Glomerular visceral epithelial cell (primary cell): ENCODE data around the gene ETFA.
"Not testable (repeated sequence)": the region's sequence is repeated elsewhere in the genome, so short reads cannot be mapped to it uniquely, and the experiment has no call there.

Experiments
- DNase-seq: peaks from one replicate; pipeline ENCODE4 v3.0.0-alpha.2; 2016; ENCODE audit errors: extremely low spot score

ETFA gene

DNA sequence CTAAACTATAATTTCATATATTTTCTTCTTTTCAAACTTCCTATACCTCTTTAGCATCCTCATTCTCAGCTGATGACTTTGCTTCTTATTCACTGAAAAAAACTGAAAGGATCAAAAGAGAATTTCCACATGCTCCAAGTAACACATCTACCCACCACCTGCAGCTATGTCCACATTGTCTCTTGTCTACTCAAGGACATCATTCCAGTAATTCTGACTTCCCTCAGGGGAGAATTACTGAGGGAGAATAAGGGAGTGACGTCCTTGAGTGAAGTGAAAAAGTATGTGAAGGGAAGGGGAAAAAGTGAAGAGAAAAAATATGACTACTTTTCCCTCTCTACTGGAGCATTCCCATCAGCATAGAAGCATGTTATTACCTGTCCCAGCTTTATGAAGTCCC, 32.6 kb downstream of the ETFA start:
- no peak for DNase-seq

DNA sequence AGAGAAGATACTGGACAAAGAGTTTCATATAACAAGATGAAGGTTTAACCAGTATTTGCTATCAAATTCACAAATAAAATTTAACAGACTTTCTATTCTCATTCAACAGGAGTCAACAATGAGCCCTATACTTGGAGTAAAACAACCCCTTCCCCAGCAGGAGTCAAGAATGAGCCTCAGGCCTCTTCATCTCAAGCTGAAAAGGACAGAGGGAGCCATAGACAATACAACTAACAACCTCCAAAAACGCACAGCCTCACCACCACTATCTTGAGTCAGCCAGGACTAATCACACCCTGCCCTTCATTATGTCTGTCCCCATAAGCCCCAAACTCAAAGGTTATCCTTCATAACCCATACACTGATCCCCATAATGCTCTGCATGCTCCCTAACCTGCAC, 36.4 kb downstream of the ETFA start:
- no peak for DNase-seq

GRCh38 chr15:76274226-76274625, 37.0 kb downstream of the ETFA start:
- no peak for DNase-seq

DNA sequence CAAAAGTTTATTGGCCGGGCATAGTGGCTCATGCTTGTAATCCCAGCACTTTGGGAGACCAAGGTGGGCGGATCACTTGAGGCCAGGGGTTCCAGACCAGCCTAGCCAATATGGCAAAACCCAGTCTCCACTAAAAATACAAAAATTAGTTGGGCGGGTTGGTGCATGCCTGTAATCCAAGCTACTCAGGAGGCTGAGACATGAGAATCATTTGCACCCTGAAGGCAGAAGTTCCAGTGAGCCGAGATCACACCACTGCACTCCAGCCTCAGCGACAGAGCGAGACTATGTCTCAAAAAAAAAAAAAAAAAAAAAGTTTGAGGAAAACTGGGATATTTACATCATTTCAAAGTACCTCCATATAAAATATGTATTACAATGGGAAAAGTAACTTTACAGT, 40.4 kb downstream of the ETFA start:
- DNase-seq: no peak

DNA sequence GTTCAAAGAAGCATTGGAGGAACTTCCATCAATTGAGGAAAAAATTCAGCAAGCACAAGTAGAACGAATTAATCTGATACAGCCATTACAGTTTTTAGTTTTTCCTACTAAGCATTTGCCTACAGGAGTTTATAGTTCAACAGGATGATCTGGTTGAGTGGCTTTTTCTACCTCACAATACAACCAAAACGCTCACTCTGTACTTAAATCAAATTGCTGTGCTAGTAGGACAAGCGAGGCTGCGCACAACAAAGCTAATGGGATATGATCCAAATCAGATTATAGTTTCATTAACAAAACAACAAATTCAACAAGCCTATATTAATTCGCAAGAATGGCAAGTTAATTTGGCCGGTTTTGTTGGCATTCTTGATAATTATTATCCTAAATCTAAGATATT, 44.2 kb downstream of the ETFA start:
- DNase-seq: no peak

DNA sequence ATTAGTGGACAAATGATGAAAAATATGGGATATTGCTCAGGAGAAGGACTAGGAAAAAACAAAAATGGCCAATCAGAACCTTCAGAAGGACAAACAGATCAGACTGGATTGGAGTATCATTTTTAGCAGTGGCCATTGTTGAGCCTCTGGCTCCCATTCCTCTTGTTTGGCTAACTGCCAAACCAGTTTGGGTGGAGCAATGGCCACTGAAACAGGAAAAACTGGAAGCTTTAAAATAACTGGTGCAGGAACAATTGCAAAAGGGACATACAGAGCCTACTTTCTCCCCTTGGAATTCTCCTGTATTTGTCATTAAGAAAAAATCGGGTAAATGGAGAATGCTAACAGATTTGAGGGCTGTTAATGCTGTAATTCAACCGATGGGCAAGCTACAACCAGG, 45.5 kb downstream of the ETFA start:
- not testable (repeated sequence) for DNase-seq

DNA sequence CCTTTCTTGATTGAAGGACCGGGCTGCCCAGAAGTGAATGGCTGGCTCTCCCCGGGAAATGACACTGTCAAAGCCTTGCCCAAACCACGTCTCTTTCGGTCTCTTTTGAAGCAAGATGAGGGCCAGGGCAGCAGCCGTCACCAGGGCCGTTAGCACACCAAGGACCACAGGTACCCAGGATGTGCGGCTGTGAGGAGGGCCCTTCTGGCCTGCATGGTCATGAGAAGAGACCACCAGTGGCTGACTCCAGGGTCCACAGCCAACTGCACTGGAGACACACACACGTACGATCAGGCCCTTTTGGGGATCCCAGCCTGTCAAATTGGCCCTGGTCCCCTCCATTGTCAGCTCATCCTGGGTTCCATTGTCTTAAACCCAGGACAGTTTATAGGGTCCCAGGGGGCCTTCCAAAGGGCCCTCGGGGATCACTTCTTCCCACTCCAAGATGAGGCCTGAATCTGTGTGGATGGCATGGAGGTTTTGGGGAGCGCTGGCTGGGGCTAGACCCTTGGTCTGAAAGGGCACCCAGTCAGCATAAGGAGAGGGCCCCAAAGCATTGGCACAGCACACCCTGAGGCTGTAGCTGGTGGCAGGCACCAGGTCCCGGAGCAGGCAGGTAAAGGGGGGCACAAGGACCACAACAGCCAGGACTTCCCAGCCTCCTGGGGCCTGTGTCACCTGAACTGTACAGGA, 50.9 kb downstream of the ETFA start:
- DNase-seq: no peak

- DNase-seq: no peak
These were observed 51.9 kb downstream of the ETFA start for GRCh38 chr15:76259392-76259791.

DNA sequence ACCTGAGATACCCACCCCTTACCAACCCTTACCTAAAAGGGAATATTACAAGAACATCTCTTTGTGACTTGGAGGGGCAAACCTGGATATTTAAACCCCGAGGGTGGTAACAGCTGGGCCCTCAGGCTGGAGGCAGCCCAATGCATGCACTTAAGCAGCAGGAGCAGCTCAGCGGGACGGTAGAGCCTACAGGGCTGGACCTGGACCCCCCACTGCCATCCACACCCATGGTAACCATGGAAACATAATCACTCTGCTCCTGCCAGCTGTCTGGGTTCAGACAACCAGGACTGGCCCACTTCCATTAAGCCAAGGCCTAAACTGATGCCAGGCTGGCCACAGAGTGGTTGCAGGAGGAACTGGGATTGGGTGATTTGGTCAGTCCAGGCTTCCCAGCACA, 52.8 kb downstream of the ETFA start:
- DNase-seq: no peak

- DNase-seq: no peak
These were observed 57.4 kb downstream of the ETFA start for GRCh38 chr15:76253691-76254473.

DNA sequence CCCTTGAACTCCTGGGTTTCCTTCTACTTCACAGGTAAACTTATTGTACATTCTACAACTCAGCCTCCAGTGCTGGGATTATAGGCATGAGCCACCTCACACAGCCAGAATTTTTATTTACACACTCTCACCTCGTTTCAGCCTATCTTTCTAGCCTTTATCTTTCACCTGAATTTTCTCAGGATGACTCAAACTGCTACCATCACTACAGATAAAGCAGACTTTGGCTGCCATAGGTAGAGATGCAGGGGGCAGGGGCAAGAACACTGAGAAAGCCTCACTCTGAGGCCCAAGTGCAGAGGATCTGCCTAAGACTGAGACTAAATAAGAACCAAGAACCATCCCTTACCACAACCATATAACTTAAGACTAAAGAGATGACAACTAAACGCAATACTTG, 59.0 kb downstream of the ETFA start:
- DNase-seq: no peak

GRCh38 chr15:76251717-76252116, 59.6 kb downstream of the ETFA start:
- no peak for DNase-seq

DNA sequence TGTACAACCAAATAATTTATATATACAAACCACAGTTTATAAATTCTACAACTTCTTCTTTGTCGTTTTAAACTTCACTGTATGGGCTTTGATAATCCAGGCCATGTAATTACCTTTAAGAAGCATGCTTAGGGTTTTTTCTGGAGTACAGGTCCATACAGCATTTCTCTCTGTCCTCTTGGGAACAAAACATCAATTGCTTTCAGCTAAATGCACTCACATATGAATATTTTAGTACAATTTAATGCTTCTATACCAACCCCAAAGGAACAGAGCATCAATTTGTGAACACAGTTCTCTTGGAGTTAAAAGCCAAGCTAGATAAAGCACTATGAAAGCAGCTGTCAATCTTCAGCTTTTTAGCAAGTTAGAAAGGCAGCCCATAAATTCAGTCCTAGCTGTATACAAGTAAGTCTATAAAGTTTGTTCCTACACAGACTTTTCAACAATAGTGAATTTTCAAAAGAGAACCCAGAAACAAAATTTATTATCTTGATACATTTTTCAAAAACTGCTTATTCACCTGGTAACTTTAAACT, 66.1 kb downstream of the ETFA start:
- DNase-seq: no peak

DNA sequence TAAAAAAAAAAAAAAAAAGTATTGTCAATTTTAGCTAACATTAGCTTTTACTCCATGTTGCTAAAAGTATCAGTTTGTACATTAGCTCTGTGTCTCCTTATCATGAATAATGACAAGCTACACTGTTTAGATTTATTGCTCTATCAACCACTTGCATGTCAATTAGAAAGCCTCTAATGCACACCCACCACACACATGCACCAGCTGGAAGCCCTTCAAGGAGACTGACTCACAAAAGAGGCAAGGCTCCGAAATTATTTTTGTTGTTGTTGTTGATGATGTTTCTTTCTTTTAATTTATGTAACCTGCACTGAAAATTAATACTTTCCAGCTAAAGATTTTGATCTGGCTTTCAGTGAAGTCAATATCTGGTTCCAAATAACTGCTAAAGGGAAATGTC, 71.5 kb downstream of the ETFA start:
- DNase-seq: no peak

GRCh38 chr15:76236350-76236749, 74.9 kb downstream of the ETFA start:
- no peak for DNase-seq

DNA sequence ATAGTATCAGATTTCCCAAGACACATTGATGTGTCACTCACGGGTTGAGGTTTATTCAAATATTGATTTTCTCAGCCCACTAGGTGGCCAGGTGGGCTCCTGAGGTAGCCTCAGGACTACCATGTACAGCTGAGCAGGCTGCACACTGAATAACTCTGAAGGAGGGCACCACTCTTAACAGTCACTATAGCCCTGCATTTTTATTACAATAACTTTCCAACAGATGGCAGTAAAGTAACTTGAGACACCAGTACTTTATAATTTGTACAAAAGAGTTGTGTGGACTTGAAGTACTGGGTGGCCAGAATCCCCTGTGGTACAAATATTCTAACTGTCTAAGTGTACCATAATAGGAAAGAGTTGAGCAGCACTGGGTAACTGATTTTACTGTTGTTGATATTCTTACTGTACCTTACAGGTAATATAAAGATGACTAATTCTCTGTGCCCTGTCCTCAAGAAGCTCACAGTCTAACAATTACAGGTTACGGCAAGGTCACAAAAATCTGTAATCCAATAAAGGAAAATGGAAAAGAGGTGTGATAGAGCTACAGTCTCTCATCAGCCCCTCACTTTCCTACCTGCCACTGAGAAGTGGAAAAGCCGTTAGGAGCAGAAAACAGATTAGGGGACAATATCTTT, 76.0 kb downstream of the ETFA start:
- peak; percentile 38 for DNase-seq

- DNase-seq: no peak
These were observed 76.9 kb downstream of the ETFA start for GRCh38 chr15:76234337-76234889.

DNA sequence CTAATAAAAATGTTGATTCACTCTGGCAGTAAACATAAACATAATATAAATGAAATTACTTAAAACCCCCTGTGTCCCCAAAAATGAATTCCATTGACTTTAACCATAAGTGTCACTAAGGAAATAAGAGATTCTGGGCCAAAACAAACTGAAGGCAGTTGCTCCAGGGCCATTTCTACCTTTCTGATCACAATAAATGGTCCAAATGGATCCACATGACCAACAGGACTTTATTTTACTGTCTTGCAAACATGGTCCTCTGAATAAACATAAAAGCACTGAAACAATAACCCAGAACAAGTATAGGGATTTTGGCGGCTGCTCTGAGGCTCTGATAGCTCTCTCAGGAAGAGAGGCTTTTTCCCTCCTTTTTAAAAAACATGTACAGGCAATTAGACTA, 77.3 kb downstream of the ETFA start:
- DNase-seq: no peak

- no peak for DNase-seq
These were observed 82.0 kb downstream of the ETFA start for GRCh38 chr15:76229266-76229665.

- no peak for DNase-seq
These were observed 87.7 kb downstream of the ETFA start for GRCh38 chr15:76223521-76223920.

GRCh38 chr15:76222159-76222558, 89.1 kb downstream of the ETFA start:
- DNase-seq: no peak

DNA sequence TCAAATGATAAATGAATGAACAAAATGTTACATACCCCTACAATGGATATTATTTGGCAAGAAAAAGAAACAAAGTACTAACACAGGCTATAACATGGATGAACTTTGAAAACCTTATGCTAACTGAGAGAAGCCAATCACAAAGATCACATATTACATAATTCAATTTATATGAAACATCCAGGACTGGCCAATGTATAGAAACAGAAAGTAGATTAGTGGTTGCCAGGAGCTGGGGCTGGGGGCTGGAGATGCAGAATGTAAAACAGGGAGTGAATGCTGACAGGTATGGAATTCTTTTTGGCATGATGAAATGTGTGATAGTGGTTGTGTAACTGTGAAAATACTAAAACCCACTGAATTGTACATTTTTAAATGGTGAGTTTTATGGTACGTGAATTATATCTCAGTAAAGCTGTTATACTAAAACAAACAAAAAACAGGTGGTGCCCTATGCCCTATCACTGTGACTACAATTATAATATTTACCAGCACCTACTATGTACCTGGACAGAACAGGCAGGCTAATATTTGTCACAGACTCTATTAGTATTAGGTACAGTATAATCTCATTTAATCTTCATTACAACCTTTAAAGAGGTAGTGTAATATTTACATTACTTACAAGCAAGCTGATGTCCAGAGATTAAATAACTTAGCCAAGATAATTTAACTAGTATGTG, 90.0 kb downstream of the ETFA start:
- DNase-seq: no peak
